H9 (cell line): ENCODE results near the gene YIPF5. TPM values are rescaled to one million over a fixed set of nuclear protein-coding genes. Genes with fewer than 3 reads are reported as not detected.
A peak's percentile ranks its signal among the peaks of the same experiment; 100 is the strongest.

Experiments used
- DNase-seq: peaks from one replicate; pipeline ENCODE4 v3.0.0-alpha.2; 2017
- H2AFZ ChIP-seq: one replicate; pipeline ENCODE4 v1.6.1; 2013; ENCODE audit warnings: mild to moderate bottlenecking, low read length, control low read depth, moderate library complexity
- H2AK5ac ChIP-seq: 2 replicates; pipeline ENCODE4 v1.6.1; 2013; ENCODE audit warnings: low read length, control low read depth, mixed read lengths; ENCODE audit not compliant: insufficient read length
- H2BK120ac ChIP-seq: one replicate; pipeline ENCODE4 v1.6.1; 2013; ENCODE audit warnings: low read depth, mild to moderate bottlenecking, low read length, control low read depth, inconsistent platforms; ENCODE audit not compliant: poor library complexity, severe bottlenecking
- H2BK12ac ChIP-seq: 2 replicates; pipeline ENCODE4 v1.6.1; 2013; ENCODE audit warnings: low read length, control low read depth, mixed read lengths, low read depth; ENCODE audit not compliant: insufficient read length
- H2BK15ac ChIP-seq: 2 replicates; pipeline ENCODE4 v1.6.1; 2013; ENCODE audit warnings: low read depth, low read length, control low read depth
- H2BK20ac ChIP-seq: one replicate; pipeline ENCODE4 v1.6.1; 2013; ENCODE audit warnings: low read depth, mild to moderate bottlenecking, low read length, control low read depth, inconsistent platforms; ENCODE audit not compliant: poor library complexity, severe bottlenecking
- H2BK5ac ChIP-seq: 2 replicates; pipeline ENCODE4 v1.6.1; 2013; ENCODE audit warnings: low read length, control low read depth, mixed read lengths; ENCODE audit not compliant: insufficient read length
- H3K14ac ChIP-seq: 2 replicates; pipeline ENCODE4 v1.6.1; 2013; ENCODE audit warnings: low read length, control low read depth; ENCODE audit not compliant: insufficient read depth
- H3K18ac ChIP-seq: 2 replicates; pipeline ENCODE4 v1.6.1; 2013; ENCODE audit warnings: low read depth, mild to moderate bottlenecking, mixed read lengths, low read length, control low read depth; ENCODE audit not compliant: insufficient read length
- H3K23ac ChIP-seq: 2 replicates; pipeline ENCODE4 v1.6.1; 2013; ENCODE audit warnings: low read length, control low read depth, mixed read lengths, low read depth; ENCODE audit not compliant: insufficient read length
- H3K23me2 ChIP-seq: 2 replicates; pipeline ENCODE4 v1.6.1; 2013; ENCODE audit warnings: low read depth, mild to moderate bottlenecking, mixed read lengths, low read length, control low read depth; ENCODE audit not compliant: insufficient read length, poor library complexity, severe bottlenecking
- H3K27ac ChIP-seq: 2 replicates; pipeline ENCODE4 v1.5.1; 2013; ENCODE audit warnings: low read length, control low read depth, mixed read lengths, low read depth; ENCODE audit not compliant: insufficient read length
- H3K27me3 ChIP-seq: 2 replicates; pipeline ENCODE4 v1.6.1; 2013; ENCODE audit warnings: low read length, control low read depth, inconsistent platforms; ENCODE audit not compliant: insufficient read depth
- H3K4ac ChIP-seq: 2 replicates; pipeline ENCODE4 v1.6.1; 2013; ENCODE audit warnings: low read depth, mild to moderate bottlenecking, control low read depth, inconsistent platforms, low read length, moderate library complexity
- H3K4me1 ChIP-seq: 2 replicates; pipeline ENCODE4 v1.6.1; 2013; ENCODE audit warnings: low read length, control low read depth, inconsistent platforms; ENCODE audit not compliant: insufficient read depth
- H3K4me2 ChIP-seq: 2 replicates; pipeline ENCODE4 v1.6.1; 2013; ENCODE audit warnings: low read length, control low read depth, mixed read lengths; ENCODE audit not compliant: insufficient read length, insufficient read depth
- H3K56ac ChIP-seq: 2 replicates; pipeline ENCODE4 v1.6.1; 2013; ENCODE audit warnings: low read depth, mild to moderate bottlenecking, mixed read lengths, low read length, control low read depth; ENCODE audit not compliant: insufficient read length
- H3K79me1 ChIP-seq: 2 replicates; pipeline ENCODE4 v1.6.1; 2013; ENCODE audit warnings: low read depth, mild to moderate bottlenecking, moderate library complexity, low read length, control low read depth, inconsistent platforms; ENCODE audit not compliant: insufficient read depth, poor library complexity, severe bottlenecking
- H3K79me2 ChIP-seq: 2 replicates; pipeline ENCODE4 v1.6.1; 2013; ENCODE audit warnings: low read length, control low read depth, inconsistent platforms; ENCODE audit not compliant: insufficient read depth
- H3K9ac ChIP-seq: 2 replicates; pipeline ENCODE4 v1.6.1; 2013; ENCODE audit warnings: low read length, control low read depth, mixed read lengths; ENCODE audit not compliant: insufficient read length; ENCODE audit errors: extremely low read depth
- H3K9me3 ChIP-seq: one replicate; pipeline ENCODE4 v1.6.1; 2013; ENCODE audit warnings: low read depth, low read length, inconsistent platforms; ENCODE audit not compliant: control insufficient read depth
- H3T11ph ChIP-seq: one replicate; pipeline ENCODE4 v1.6.1; 2013; ENCODE audit warnings: mild to moderate bottlenecking, low read length, control low read depth, inconsistent platforms
- H4K20me1 ChIP-seq: one replicate; pipeline ENCODE4 v1.6.1; 2013; ENCODE audit not compliant: control insufficient read depth, insufficient read length, insufficient read depth
- H4K5ac ChIP-seq: 2 replicates; pipeline ENCODE4 v1.6.1; 2013; ENCODE audit warnings: low read depth, mild to moderate bottlenecking, mixed read lengths, low read length, control low read depth; ENCODE audit not compliant: insufficient read length
- H4K8ac ChIP-seq: replicated peaks from 2 replicates; pipeline ENCODE4 v1.6.1; 2013; ENCODE audit warnings: low read length, control low read depth, mixed read lengths, low read depth; ENCODE audit not compliant: insufficient read length
- H4K91ac ChIP-seq: 2 replicates; pipeline ENCODE4 v1.6.1; 2013; ENCODE audit warnings: low read depth, mild to moderate bottlenecking, moderate library complexity, mixed read lengths, low read length, control low read depth; ENCODE audit not compliant: insufficient read length
- H3K27ac Mint-ChIP-seq, 3 experiments: 2 replicates in 2 of 3; 3 replicates in 1 of 3; pipeline ENCODE4 v1.8.0; 2020 to 2021; ENCODE audit warnings: mixed read lengths in 3 of 3, mild to moderate bottlenecking in 1 of 3, moderate library complexity in 1 of 3
- H3K27me3 Mint-ChIP-seq: 2 replicates; pipeline ENCODE4 v1.8.0; 2021; ENCODE audit warnings: low read depth, mild to moderate bottlenecking, moderate library complexity, mixed read lengths
- H3K36me3 Mint-ChIP-seq, 3 experiments: 2 replicates in 2 of 3; 3 replicates in 1 of 3; pipeline ENCODE4 v1.8.0; 2020 to 2021; ENCODE audit warnings: low read depth in 3 of 3, mixed read lengths in 3 of 3; ENCODE audit not compliant: insufficient read depth in 1 of 3
- H3K4me1 Mint-ChIP-seq, 2 experiments: 2 replicates each; pipeline ENCODE4 v1.8.0; 2020; ENCODE audit warnings: mixed read lengths in 2 of 2
- H3K4me3 Mint-ChIP-seq, 2 experiments: 2 replicates in 1 of 2; 3 replicates in 1 of 2; pipeline ENCODE4 v1.8.0; 2020 to 2021; ENCODE audit warnings: mild to moderate bottlenecking in 2 of 2, mixed read lengths in 2 of 2, moderate library complexity in 1 of 2
- H3K9me3 Mint-ChIP-seq, 2 experiments: 2 replicates in 1 of 2; 3 replicates in 1 of 2; pipeline ENCODE4 v1.8.0; 2020; ENCODE audit warnings: mild to moderate bottlenecking in 2 of 2, mixed read lengths in 2 of 2, moderate library complexity in 1 of 2
- CTCF ChIP-seq: fragments of 200-600 bp; sonication (generic); conservative IDR thresholded peaks from 3 replicates; pipeline ENCODE4 v1.8.0; 2021; ENCODE audit warnings: antibody characterized with exemption, mild to moderate bottlenecking
- WGBS: extraction: QIAGEN DNeasy Blood & Tissue Kit; methylation state at CpG from one replicate; pipeline ENCODE4 v1.1.7; 2013; ENCODE audit warnings: missing lambda C conversion rate, low lambda C conversion rate, mixed read lengths; ENCODE audit not compliant: insufficient read length; ENCODE audit errors: extremely low coverage; 5-methylcytosine and 5-hydroxymethylcytosine counted together
- total RNA-seq: library from RNA; stranded (reverse); gene quantifications from 2 replicates; pipeline ENCODE4 v1.2.1, GENCODE V29; 2021

Gene YIPF5
- total RNA-seq, 1 experiment from 2014 or later: 44.6 TPM

- Mint-ChIP-seq H3K36me3 (peaks cover 5 to 26% (median 19%) of the 10 kb centered on the region in 3 experiments; a peak in 5 of 7 replicates), H3K9me3 (no peaks in the 10 kb centered on the region), H3K4me1 (peaks cover 16 to 21% of the 10 kb centered on the region in 2 experiments), H3K27me3 (peaks cover 10% of the 10 kb centered on the region), H3K27ac (peak overlapping the region; percentile 7 to 96 (median 96); a peak in 6 of 7 replicates), H3K4me3 (peak overlapping the region; percentile 94 to 95)
- H2AK5ac ChIP-seq: no peak overlapping the region
- H3K4me2 ChIP-seq: peak overlapping the region; percentile 96
- H2BK120ac ChIP-seq: no peak overlapping the region
- no peaks in the 10 kb centered on the region; the same call in 1 of the 2 replicates for H3K79me2 ChIP-seq
- H3T11ph ChIP-seq: no peak overlapping the region
- H3K18ac ChIP-seq: no peak overlapping the region
- H3K9ac ChIP-seq: peak overlapping the region; percentile 78
- no CpG with 5 or more reads among the region's 12 CpGs for WGBS
- no peak overlapping the region for H4K8ac ChIP-seq
- no peak for DNase-seq
- no peak overlapping the region for H2BK5ac ChIP-seq
- no peak for TF ChIP-seq CTCF
- H2BK20ac ChIP-seq: no peak overlapping the region
- H3K4ac ChIP-seq: no peak overlapping the region
- no peaks in the 10 kb centered on the region for H3K4me1 ChIP-seq
- no peak overlapping the region for H3K14ac ChIP-seq
- no peak overlapping the region for H2BK15ac ChIP-seq
- H2AFZ ChIP-seq: no peak overlapping the region
- no peak overlapping the region for H3K56ac ChIP-seq
- peaks cover 4% of the 10 kb centered on the region for H3K79me1 ChIP-seq
- H3K23ac ChIP-seq: no peak overlapping the region
- H3K9me3 ChIP-seq: no peaks in the 10 kb centered on the region
- H3K27ac ChIP-seq: no peak overlapping the region
- H4K20me1 ChIP-seq: no peaks in the 10 kb centered on the region
- no peak overlapping the region for H4K91ac ChIP-seq
- no peak overlapping the region for H4K5ac ChIP-seq
- peaks cover 4% of the 10 kb centered on the region for H3K23me2 ChIP-seq
- H2BK12ac ChIP-seq: no peak overlapping the region
- no peaks in the 10 kb centered on the region for H3K27me3 ChIP-seq
Measured at GRCh38 chr5:144169904-144170275, 569 bp downstream of the YIPF5 start.
